ENCODE measurements around the gene VASH2.

Gene VASH2

GRCh38 chr1:212928323-212929291 is 21.7 kb upstream of the VASH2 start:
- in situ Hi-C loops (cut with MboI; ENCODE audit: low pct_unique_long_range_greater_than_20kb, low sequenced_read_pairs) = no loop called here
- peak; percentile 62 for DNase-seq

GRCh38 chr1:212930986-212931678 is 19.2 kb upstream of the VASH2 start:
- in situ Hi-C loops (cut with MboI; ENCODE audit: low pct_unique_long_range_greater_than_20kb, low sequenced_read_pairs) = no loop called here
- DNase-seq = no peak

DNA sequence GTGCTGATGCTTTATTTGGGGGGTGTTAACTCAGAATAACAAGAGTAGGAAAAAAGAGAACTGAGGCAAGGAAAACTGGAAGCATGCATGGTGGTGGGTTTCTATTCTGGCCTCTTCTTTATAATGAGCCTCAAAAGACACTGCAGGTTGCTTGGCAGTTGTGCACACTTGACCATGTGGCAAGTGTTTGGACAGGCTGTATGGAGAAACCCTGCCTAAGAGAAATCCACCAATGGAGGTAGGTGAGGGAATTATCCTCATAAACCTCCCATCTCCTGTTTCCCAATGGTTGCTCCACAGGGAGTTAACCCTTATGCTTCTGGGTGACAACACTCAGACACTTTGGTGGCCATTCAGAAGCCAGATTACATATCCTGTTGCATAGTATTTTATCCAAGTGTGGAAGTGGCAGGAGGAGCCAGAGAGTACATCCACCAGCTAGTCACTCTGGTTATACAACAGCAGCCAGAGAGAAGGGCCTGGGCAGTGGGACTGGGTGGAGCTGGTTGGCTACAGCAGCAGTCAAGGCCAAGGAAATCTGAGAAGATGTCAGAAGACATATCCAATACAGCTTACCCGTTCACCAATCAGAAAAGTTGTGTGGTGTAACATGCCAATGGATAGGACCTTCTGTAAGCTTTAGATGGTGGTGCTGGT is 16.4 kb upstream of the VASH2 start:
- in situ Hi-C loops (cut with MboI; ENCODE audit: low pct_unique_long_range_greater_than_20kb, low sequenced_read_pairs) = no loop called here

GRCh38 chr1:212935387-212935981 is 14.9 kb upstream of the VASH2 start:
- in situ Hi-C loops (cut with MboI; ENCODE audit: low pct_unique_long_range_greater_than_20kb, low sequenced_read_pairs) = no loop called here
- DNase-seq = no peak

More for the DNA sequence above, 16.4 kb upstream of the VASH2 start:
- DNase-seq = no peak

DNA sequence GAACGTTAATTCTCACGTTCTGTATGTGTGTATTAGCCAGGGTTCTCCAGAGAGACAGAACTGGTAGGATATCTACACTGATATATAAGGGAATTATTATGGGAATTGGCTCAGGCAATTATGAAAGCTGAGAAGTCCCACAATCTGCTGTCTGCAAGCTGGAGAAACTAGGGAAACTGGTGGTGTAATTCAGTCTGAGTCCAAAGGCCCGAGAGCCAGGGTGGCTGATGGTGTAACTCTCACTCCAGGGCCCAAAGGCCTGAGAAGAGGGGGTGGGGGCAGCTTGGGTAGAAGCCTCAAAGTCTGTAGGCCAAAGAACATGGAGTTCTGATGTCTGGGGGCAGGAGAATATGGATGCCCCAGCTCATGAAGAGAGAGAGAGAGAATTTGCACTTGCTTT is 13.3 kb upstream of the VASH2 start:
- in situ Hi-C loops (cut with MboI; ENCODE audit: low pct_unique_long_range_greater_than_20kb, low sequenced_read_pairs) = no loop called here

GRCh38 chr1:212938846-212939245 is 11.5 kb upstream of the VASH2 start:
- in situ Hi-C loops (cut with MboI; ENCODE audit: low pct_unique_long_range_greater_than_20kb, low sequenced_read_pairs) = no loop called here
- no peak for DNase-seq

More for the DNA sequence above, 13.3 kb upstream of the VASH2 start:
- DNase-seq = no peak

GRCh38 chr1:212941452-212941851 is 8.9 kb upstream of the VASH2 start:
- DNase-seq = no peak
- in situ Hi-C loops (cut with MboI; ENCODE audit: low pct_unique_long_range_greater_than_20kb, low sequenced_read_pairs) = no loop called here

GRCh38 chr1:212942679-212943392 is 7.5 kb upstream of the VASH2 start:
- in situ Hi-C loops (cut with MboI; ENCODE audit: low pct_unique_long_range_greater_than_20kb, low sequenced_read_pairs) = no loop called here

GRCh38 chr1:212943393-212943710 is 7.0 kb upstream of the VASH2 start:
- DNase-seq = no peak
- in situ Hi-C loops (cut with MboI; ENCODE audit: low pct_unique_long_range_greater_than_20kb, low sequenced_read_pairs) = no loop called here

More at GRCh38 chr1:212942679-212943392, 7.5 kb upstream of the VASH2 start:
- DNase-seq = no peak

DNA sequence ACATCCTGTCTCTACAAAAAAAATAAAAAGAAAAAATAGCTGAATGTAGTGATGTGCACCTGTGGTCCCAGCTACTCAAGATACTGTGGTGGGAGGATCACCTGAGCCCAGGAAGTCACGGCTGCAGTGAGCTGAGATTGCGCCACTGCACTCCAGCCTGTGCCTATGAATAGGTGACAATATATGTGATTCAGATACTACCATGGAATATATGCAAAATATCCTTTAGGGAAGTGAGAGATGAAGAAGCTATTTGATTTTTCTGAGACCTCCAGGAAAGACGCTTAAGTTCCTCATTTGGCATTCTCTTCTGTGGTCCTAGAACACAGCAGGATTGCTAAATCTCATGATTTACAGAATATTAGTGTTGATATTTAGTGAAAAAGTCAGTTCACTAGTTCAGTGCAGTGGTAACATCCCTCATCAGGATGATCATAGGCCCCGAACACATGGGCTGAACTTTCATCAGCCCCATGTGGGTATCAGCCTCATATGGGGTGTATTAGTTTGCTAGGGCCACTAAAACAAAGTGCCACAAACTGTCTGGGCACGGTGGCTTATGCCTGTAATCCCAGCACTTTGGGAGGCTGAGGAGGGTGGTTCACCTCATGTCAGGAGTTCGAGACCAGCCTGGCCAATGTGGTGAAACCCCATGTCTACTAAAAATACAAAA is 6.0 kb upstream of the VASH2 start:
- DNase-seq = peak; percentile 25
- in situ Hi-C loops (cut with MboI; ENCODE audit: low pct_unique_long_range_greater_than_20kb, low sequenced_read_pairs) = no loop called here

DNA sequence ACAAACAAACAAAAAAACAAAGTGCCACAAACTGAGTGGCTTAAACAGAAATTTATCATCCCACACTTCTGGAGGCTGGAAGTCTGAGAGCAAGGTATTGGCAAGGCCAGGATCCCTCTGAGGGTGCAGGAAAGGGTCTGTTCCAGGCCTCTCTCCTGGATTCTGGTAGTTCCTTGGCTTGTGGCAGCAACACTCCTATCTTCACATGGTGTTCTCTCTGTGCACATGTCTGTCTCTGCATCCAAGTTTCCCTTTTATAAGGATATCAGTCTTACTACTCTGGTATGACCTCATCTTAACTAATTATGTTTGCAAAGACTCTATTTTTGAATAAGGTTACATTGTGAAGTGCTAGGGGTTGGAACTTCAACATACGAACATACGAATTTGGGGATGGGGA is 5.3 kb upstream of the VASH2 start:
- DNase-seq = no peak
- in situ Hi-C loops (cut with MboI; ENCODE audit: low pct_unique_long_range_greater_than_20kb, low sequenced_read_pairs) = no loop called here

- no peak for DNase-seq
- in situ Hi-C loops (cut with MboI; ENCODE audit: low pct_unique_long_range_greater_than_20kb, low sequenced_read_pairs) = no loop called here
Measured at GRCh38 chr1:212945463-212946160, 4.7 kb upstream of the VASH2 start.

- in situ Hi-C loops (cut with MboI; ENCODE audit: low pct_unique_long_range_greater_than_20kb, low sequenced_read_pairs) = no loop called here
- no peak for DNase-seq
Measured at GRCh38 chr1:212946872-212947271, 3.5 kb upstream of the VASH2 start.

DNA sequence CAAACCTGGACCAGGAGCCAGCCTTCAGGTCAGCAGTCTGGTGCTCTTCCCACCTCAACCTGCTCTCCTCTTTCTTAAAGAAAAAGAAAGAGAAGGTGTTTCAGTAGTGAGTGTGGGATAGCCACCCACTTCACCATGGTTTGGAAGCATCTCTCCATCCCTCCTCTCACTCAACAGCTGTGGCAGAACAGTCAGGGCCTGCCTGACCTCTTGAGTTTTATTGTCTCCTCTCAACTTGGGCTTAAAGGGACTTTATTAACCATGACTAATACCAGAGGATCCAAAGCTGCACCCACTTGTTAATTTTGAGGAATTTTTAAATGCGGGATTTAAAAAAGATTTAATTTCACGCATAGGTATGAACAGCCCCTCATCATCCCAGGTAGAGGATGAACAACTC is 570 bp upstream of the VASH2 start:
- in situ Hi-C loops (cut with MboI; ENCODE audit: low pct_unique_long_range_greater_than_20kb, low sequenced_read_pairs) = no loop called here

DNA sequence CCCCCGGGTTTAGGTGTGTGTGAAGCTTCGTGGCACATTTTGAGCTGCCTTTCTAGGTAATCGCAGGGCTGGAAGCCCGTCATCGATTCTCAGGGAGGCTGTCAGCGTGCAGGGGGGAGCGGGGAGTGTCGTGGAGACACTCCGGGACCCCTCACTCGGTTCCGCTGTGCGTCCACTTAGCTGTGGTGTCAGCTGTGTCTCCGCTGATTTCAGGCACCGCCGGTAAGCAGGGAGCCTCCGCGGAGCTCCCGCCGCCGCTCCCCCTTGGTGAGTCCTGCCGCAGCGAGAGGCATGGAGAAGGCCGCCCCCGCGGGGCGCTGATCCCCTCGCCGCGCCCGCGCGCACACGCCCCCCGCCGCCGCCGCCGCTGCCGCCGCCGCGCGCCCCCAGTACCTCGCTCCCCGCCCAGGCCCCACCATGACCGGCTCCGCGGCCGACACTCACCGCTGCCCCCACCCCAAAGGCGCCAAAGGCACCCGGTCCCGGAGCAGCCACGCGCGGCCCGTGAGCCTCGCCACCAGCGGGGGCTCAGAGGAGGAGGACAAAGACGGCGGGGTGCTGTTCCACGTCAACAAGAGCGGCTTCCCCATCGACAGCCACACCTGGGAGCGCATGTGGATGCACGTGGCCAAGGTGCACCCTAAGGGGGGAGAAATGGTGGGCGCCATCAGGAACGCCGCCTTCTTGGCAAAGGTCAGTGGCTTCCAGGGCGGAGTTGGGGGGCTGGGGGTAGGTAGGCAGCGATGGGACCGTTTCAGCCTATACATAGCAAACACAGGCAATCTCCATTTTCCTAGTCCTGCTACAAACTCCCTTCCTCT is 995 bp downstream of the VASH2 start:
- in situ Hi-C loops (cut with MboI; ENCODE audit: low pct_unique_long_range_greater_than_20kb, low sequenced_read_pairs) = no loop called here
- DNase-seq = no peak

More for the DNA sequence above, 570 bp upstream of the VASH2 start:
- no peak for DNase-seq

DNA sequence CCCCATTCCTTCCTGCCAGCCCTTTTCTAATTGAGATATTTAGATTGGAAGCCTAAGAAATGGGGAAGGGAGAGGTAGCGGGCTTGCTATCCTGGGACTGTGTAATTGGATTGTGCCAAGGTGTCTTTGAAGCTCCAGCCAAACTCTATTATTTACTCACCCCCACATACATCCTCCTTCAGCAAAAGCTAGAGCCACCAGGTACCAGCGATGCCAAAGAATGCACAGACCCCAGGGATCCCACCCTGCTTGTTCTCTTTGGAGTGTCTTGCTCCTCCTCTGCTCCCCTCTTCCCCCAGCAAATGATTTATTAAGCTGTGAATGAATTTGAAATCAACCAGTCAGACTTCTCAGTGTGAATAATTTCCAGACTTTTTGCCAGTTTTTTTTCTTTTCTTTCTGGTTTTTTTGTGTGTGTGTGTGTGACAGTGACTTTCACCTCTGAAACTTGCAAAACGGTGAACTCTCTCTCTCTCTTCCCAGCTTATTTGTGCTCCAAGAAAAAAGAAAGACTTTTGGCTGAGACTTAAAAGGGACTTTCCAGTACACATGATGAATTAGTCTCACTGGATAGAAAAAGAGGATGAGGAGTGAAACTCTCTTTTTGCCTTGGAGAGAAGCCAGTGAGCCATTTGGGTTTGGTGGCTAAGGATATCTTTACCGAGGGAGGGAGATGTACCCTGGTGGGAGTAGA is 1.8 kb downstream of the VASH2 start:
- DNase-seq = no peak
- in situ Hi-C loops (cut with MboI; ENCODE audit: low pct_unique_long_range_greater_than_20kb, low sequenced_read_pairs) = no loop called here

- DNase-seq = no peak
- in situ Hi-C loops (cut with MboI; ENCODE audit: low pct_unique_long_range_greater_than_20kb, low sequenced_read_pairs) = no loop called here
Measured at GRCh38 chr1:212952641-212952976, 2.3 kb downstream of the VASH2 start.
